HepG2 (cell line): Measurements from ENCODE around the gene MYO16. TPM values are rescaled to one million over a fixed set of nuclear protein-coding genes. Genes with fewer than 3 reads are reported as not detected.

Experiments used
- ATAC-seq: fragments of 200-7000 bp; cut with Tn5 transposase; 3 replicates; pipeline ENCODE4 v1.9.1; 2020; ENCODE audit warnings: mild to moderate bottlenecking, moderate library complexity
- BruUV-seq: library from RNA; stranded (reverse); fragments of 400-500 nt; replicated peaks from 2 replicates; lab custom pipeline; 2021; lab: Mats Ljungman, UMichigan
- CTCF ChIA-PET: fragments of 300-600 bp; formaldehyde crosslinking; extraction: SDS; loops from one replicate; lab custom pipeline; 2021; ENCODE audit warnings: low total read pairs, inconsistent platforms, low intra/inter-chr PET ratio; lab: Yijun Ruan, JAX
- POLR2A ChIA-PET: fragments of 350-600 bp; sonication (Branson Sonifier 250); formaldehyde crosslinking; loops from one replicate; lab custom pipeline; 2020; ENCODE audit warnings: antibody characterized with exemption, inconsistent platforms; lab: Yijun Ruan, JAX
- DNase-seq: peaks from one replicate; pipeline ENCODE4 v3.0.0-alpha.2; 2015; ENCODE audit warnings: low spot score
- FAIRE-seq: peaks from 3 replicates; lab custom pipeline; 2011; peaks lifted over from hg19 to GRCh38; lab: Jason Lieb, UNC
- H2AFZ ChIP-seq: one replicate; pipeline ENCODE4 v1.6.1; 2011; ENCODE audit warnings: low read length, inconsistent platforms
- H3K27ac ChIP-seq: fragments of 300-600 bp; 3 replicates; pipeline ENCODE4 v1.8.0; 2011; ENCODE audit warnings: mixed run types, mild to moderate bottlenecking, mixed read lengths, low read length, inconsistent platforms; ENCODE audit not compliant: insufficient read depth; ENCODE audit errors: extremely low read length
- H3K27me3 ChIP-seq, 2 experiments: fragments of 200-600 bp in 1 of 2; 2 replicates in 1 of 2; 3 replicates in 1 of 2; pipeline versions ENCODE4 v1.6.0 to v1.8.0; 2011; ENCODE audit warnings: low read length in 2 of 2, mild to moderate bottlenecking in 2 of 2, moderate library complexity in 2 of 2, inconsistent platforms in 1 of 2; ENCODE audit not compliant: insufficient read depth in 2 of 2, control insufficient read depth in 1 of 2
- H3K36me3 ChIP-seq, 2 experiments: fragments of 200-600 bp in 1 of 2; replicated peaks in 1 of 2; 2 replicates in 1 of 2; 3 replicates in 1 of 2; pipeline versions ENCODE4 v1.5.1 to v1.8.0; 2011; ENCODE audit warnings: low read length in 2 of 2, inconsistent platforms in 1 of 2; ENCODE audit not compliant: insufficient read depth in 2 of 2, control insufficient read depth in 1 of 2
- H3K4me1 ChIP-seq: 2 replicates; pipeline ENCODE4 v1.5.1; 2012; ENCODE audit warnings: low read length, inconsistent platforms; ENCODE audit not compliant: insufficient read depth
- H3K4me2 ChIP-seq: 2 replicates; pipeline ENCODE4 v1.6.0; 2011; ENCODE audit warnings: low read depth, low read length, inconsistent platforms
- H3K4me3 ChIP-seq, 3 experiments: fragments of 200-600 bp in 1 of 3; sonication (generic), shearing (Covaris generic) in 1 of 3; replicated peaks in 1 of 3; 2 replicates each; pipeline ENCODE4 v1.5.1; 2011 to 2016; ENCODE audit warnings: low read length in 3 of 3, inconsistent platforms in 2 of 3, low read depth in 2 of 3, mild to moderate bottlenecking in 2 of 3, control low read depth in 1 of 3, mixed read lengths in 1 of 3; ENCODE audit not compliant: insufficient read depth in 1 of 3
- H3K79me2 ChIP-seq: one replicate; pipeline ENCODE4 v1.6.1; 2011; ENCODE audit warnings: low read length, inconsistent platforms; ENCODE audit not compliant: insufficient read depth
- H3K9ac ChIP-seq: 2 replicates; pipeline ENCODE4 v1.6.0; 2011; ENCODE audit warnings: mild to moderate bottlenecking, low read depth, low read length, inconsistent platforms; ENCODE audit not compliant: insufficient read depth
- H3K9me3 ChIP-seq: 2 replicates; pipeline ENCODE4 v1.5.1; 2012; ENCODE audit warnings: mild to moderate bottlenecking, low read length
- H4K20me1 ChIP-seq: 2 replicates; pipeline ENCODE4 v1.6.0; 2011; ENCODE audit warnings: inconsistent platforms, mild to moderate bottlenecking, low read length, moderate library complexity; ENCODE audit not compliant: insufficient read depth
- HNRNPL ChIP-seq: fragments of 200-400 bp; formaldehyde crosslinking; IDR thresholded peaks from 2 replicates; pipeline ENCODE4 v1.6.1; 2017; ENCODE audit warnings: mild to moderate bottlenecking, low read depth, low read length
- MEIS1 ChIP-seq: sonication (generic); formaldehyde crosslinking; IDR thresholded peaks from 2 replicates; pipeline ENCODE4 v1.9.0; 2021; ENCODE audit warnings: mild to moderate bottlenecking, missing genetic modification reagents, moderate library complexity, borderline replicate concordance
- MEIS2 ChIP-seq: sonication (generic); formaldehyde crosslinking; IDR thresholded peaks from 2 replicates; pipeline ENCODE4 v1.9.0; 2021; ENCODE audit warnings: mild to moderate bottlenecking, missing genetic modification reagents
- PHF8 ChIP-seq: sonication (generic); formaldehyde crosslinking; IDR thresholded peaks from 2 replicates; pipeline ENCODE4 v1.5.0; 2020; ENCODE audit warnings: missing genetic modification reagents
- ZFP82 ChIP-seq: sonication (generic); formaldehyde crosslinking; IDR thresholded peaks from 2 replicates; pipeline ENCODE4 v1.5.1; 2020; ENCODE audit warnings: mild to moderate bottlenecking, missing genetic modification reagents, borderline replicate concordance
- WGBS: methylation state at CpG from one replicate; pipeline ENCODE4 v1.1.6; 2017; ENCODE audit warnings: low lambda C conversion rate; 5-methylcytosine and 5-hydroxymethylcytosine counted together
- in situ Hi-C: cut with HindIII; loops from 2 replicates; pipeline ENCODE4 v1.10.0; 2017; ENCODE audit warnings: low pct_unique_long_range_greater_than_20kb; ENCODE audit not compliant: extremely low pct_ligation_motif_present
- intact Hi-C: fragments of 100-400 bp; cut with micrococcal nuclease; formaldehyde crosslinking; loops from one replicate; pipeline ENCODE4 v1.10.0; 2022; ENCODE audit not compliant: unreplicated experiment
- polyA plus RNA-seq, 8 experiments: library from polyadenylated mRNA; depleted of rRNA in 3 of 8; stranded (reverse) in 7 of 8; unstranded in 1 of 8; fragments of >200 nt; fragmentation: Illumina TruSeq in 4 of 8; extraction: Trizol in 4 of 8; gene quantifications; 2 replicates each; pipeline versions ENCODE4 v1.2.1 to v1.2.3, GENCODE V29; 2011 to 2016; ENCODE audit warnings: low read depth in 4 of 8, missing spikeins in 1 of 8, mixed read lengths in 1 of 8; ENCODE audit not compliant: insufficient read depth in 1 of 8
- total RNA-seq, 5 experiments: library from RNA; depleted of rRNA; stranded (reverse); fragments of >200 nt; fragmentation: Illumina TruSeq; extraction: Trizol; gene quantifications; 2 replicates each; pipeline ENCODE4 v1.2.3, GENCODE V29; 2016; ENCODE audit warnings: low read depth in 1 of 5
- TF ChIP-seq, protein P1 (sequence below): sonication (generic); formaldehyde crosslinking; IDR thresholded peaks from 2 replicates; pipeline ENCODE4 v1.4.0; 2020; ENCODE audit warnings: missing genetic modification reagents
- TF ChIP-seq, protein P2 (sequence below): sonication (generic); formaldehyde crosslinking; conservative IDR thresholded peaks from 2 replicates; pipeline ENCODE4 v1.8.0; 2022; ENCODE audit warnings: missing genetic modification reagents
- TF ChIP-seq, protein P3 (sequence below): IDR thresholded peaks from 2 replicates; pipeline ENCODE4 v1.6.1; 2016; ENCODE audit warnings: missing genetic modification reagents, missing compliant biosample characterization

The MYO16 gene
- total and polyA plus RNA-seq, 2 of the 13 experiments (the other 11 are each of a cell fraction or from before 2014, with no cell fraction given): not detected

DNA sequence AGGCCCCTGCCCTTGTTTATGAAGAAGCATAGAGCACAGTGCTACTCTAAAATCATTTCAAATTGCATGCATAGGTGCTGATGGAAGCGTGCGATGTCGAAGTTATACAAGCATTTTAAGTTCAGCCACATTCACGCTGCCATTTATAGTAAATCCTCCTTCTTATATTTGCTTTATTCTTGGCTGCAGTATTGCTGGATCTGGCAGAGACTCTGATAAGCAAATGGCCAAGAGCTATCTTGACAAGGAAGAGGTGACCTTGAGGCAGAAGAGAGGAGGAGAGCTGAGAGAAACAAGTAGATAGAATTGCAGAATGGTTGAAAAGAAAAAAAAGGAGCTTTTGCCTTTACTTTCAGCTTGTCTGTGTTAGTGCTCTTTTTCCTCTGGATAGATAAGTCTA is 18.9 kb upstream of the MYO16 start:
- Histone ChIP-seq H3K4me1 (no peaks in the 10 kb centered on the region), H3K4me2 (no peak overlapping the region), H3K36me3 (no peaks in the 10 kb centered on the region), H3K27ac (no peak overlapping the region), H3K9me3 (peaks cover 48% of the 10 kb centered on the region), H2AFZ (no peak overlapping the region), H3K27me3 (no peaks in the 10 kb centered on the region), H3K79me2 (no peaks in the 10 kb centered on the region), H4K20me1 (no peaks in the 10 kb centered on the region), H3K9ac (no peak overlapping the region), H3K4me3 (no peak overlapping the region)
- intact Hi-C loops (no loop called here), in situ Hi-C loops (no loop called here)
- CTCF ChIA-PET: no interaction called here
- POLR2A ChIA-PET: no interaction called here
- FAIRE-seq (no peak), ATAC-seq (no peak), DNase-seq (no peak)
- WGBS: 32% methylated on average over 4 of the region's 4 CpGs
- TF ChIP-seq MEIS2 (CRISPR knock-in tag): no peak
- TF ChIP-seq MEIS1 (CRISPR knock-in tag): no peak
- TF ChIP-seq, protein P1, sequence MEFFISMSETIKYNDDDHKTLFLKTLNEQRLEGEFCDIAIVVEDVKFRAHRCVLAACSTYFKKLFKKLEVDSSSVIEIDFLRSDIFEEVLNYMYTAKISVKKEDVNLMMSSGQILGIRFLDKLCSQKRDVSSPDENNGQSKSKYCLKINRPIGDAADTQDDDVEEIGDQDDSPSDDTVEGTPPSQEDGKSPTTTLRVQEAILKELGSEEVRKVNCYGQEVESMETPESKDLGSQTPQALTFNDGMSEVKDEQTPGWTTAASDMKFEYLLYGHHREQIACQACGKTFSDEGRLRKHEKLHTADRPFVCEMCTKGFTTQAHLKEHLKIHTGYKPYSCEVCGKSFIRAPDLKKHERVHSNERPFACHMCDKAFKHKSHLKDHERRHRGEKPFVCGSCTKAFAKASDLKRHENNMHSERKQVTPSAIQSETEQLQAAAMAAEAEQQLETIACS (CRISPR knock-in tag): no peak
- no peak for TF ChIP-seq ZFP82 (CRISPR knock-in tag)
- no peak for TF ChIP-seq HNRNPL
- TF ChIP-seq, protein P2, sequence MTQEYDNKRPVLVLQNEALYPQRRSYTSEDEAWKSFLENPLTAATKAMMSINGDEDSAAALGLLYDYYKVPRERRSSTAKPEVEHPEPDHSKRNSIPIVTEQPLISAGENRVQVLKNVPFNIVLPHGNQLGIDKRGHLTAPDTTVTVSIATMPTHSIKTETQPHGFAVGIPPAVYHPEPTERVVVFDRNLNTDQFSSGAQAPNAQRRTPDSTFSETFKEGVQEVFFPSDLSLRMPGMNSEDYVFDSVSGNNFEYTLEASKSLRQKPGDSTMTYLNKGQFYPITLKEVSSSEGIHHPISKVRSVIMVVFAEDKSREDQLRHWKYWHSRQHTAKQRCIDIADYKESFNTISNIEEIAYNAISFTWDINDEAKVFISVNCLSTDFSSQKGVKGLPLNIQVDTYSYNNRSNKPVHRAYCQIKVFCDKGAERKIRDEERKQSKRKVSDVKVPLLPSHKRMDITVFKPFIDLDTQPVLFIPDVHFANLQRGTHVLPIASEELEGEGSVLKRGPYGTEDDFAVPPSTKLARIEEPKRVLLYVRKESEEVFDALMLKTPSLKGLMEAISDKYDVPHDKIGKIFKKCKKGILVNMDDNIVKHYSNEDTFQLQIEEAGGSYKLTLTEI (CRISPR knock-in tag): no peak
- TF ChIP-seq, protein P3, sequence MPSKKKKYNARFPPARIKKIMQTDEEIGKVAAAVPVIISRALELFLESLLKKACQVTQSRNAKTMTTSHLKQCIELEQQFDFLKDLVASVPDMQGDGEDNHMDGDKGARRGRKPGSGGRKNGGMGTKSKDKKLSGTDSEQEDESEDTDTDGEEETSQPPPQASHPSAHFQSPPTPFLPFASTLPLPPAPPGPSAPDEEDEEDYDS (CRISPR knock-in tag): no peak
- no peak for TF ChIP-seq PHF8
- BruUV-seq: no TSS peak
